Tibial nerve (tissue), 4 donors: ENCODE data around the gene MED12L.

Experiments
- CTCF ChIP-seq, 5 experiments: fragments of 200-600 bp in 3 of 5; fragments of 450-650 bp in 2 of 5; sonication (generic) in 3 of 5; IDR thresholded peaks; one replicate each; pipeline ENCODE4 v1.5.1; 2016 to 2019; ENCODE audit warnings: antibody characterized with exemption in 5 of 5, mild to moderate bottlenecking in 3 of 5, moderate library complexity in 2 of 5
- EP300 ChIP-seq, 2 donors: sonication (generic); formaldehyde crosslinking; IDR thresholded peaks; one replicate each; pipeline ENCODE4 v1.6.1; 2017; ENCODE audit warnings: antibody characterized with exemption in 2 of 2, mild to moderate bottlenecking in 1 of 2
- POLR2A ChIP-seq, 2 donors: fragments of 450-650 bp; IDR thresholded peaks; one replicate each; pipeline ENCODE4 v1.6.1; 2017; ENCODE audit warnings: antibody characterized with exemption in 2 of 2, mild to moderate bottlenecking in 2 of 2, moderate library complexity in 2 of 2

DNA sequence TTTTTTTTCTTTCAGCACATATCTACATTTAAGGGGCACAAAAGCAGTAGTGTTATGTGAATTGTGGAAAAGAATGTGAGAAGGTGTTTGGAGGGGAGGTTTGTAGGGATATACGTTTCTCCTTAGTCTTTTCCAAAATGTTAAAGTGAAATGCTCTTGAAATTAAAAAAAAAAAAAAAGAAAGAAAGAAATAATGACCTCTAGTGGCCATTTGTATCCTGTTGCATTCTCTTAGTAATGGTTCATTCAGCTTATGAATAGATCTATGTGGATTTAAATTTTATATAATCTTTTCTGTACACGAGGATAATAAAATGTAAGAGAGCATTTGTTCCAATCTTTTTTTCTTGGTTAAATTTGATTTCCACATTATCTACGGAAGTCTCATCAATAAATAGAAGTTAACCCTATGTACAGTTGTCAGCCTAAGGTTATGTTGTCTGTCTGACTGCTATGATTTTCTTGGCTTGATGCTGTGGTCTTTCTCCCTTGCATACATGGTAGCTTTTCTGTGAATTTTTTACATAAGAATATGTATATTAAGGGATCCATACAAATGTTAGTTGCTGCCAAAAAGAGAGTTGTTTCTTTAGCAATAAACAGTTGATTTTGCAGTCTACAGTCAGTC, 242.2 kb downstream of the MED12L start:
- TF ChIP-seq CTCF (IDR thresholded peaks at IDR 0.05), result peak in 4 of 5 experiments; percentile 27 to 64 (median 53)
- no peak for TF ChIP-seq POLR2A (IDR thresholded peaks at IDR 0.05)
- no peak for TF ChIP-seq EP300 (IDR thresholded peaks at IDR 0.05)
